Measurements from ENCODE around the gene BLOC1S3.

DNA sequence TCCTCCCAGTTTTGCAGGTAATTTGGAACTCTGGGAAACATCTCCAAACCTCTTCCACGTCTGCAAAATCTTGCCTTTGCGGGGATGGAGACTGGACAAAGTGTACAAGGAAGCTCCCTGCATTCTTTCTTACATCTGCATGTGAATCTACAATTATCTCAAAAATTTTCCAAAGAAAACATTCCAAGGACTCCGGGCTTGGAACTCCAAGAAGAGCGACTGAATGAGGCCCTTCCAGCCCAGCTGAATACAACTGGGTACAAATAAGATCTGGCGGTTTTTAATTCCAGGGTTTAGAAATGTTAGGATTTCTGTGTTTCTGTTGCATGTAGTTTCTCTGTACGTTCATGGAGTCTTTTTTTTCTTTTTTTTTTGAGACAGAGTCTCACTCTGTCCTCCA, 38.1 kb downstream of the BLOC1S3 start:
- TF ChIP-seq SMC3 (IDR thresholded peaks at IDR 0.05; ENCODE audit: low read depth, low read length): no peak
- no peak for TF ChIP-seq MAZ (IDR thresholded peaks at IDR 0.05; ENCODE audit: borderline replicate concordance, low read depth, low read length)
- TF ChIP-seq RAD21 (IDR thresholded peaks at IDR 0.05; ENCODE audit: low read length): no peak
- TF ChIP-seq, protein P1, sequence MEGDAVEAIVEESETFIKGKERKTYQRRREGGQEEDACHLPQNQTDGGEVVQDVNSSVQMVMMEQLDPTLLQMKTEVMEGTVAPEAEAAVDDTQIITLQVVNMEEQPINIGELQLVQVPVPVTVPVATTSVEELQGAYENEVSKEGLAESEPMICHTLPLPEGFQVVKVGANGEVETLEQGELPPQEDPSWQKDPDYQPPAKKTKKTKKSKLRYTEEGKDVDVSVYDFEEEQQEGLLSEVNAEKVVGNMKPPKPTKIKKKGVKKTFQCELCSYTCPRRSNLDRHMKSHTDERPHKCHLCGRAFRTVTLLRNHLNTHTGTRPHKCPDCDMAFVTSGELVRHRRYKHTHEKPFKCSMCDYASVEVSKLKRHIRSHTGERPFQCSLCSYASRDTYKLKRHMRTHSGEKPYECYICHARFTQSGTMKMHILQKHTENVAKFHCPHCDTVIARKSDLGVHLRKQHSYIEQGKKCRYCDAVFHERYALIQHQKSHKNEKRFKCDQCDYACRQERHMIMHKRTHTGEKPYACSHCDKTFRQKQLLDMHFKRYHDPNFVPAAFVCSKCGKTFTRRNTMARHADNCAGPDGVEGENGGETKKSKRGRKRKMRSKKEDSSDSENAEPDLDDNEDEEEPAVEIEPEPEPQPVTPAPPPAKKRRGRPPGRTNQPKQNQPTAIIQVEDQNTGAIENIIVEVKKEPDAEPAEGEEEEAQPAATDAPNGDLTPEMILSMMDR (conservative IDR thresholded peaks at IDR 0.05; ENCODE audit: low read depth, low read length): no peak
- TF ChIP-seq, protein P2, sequence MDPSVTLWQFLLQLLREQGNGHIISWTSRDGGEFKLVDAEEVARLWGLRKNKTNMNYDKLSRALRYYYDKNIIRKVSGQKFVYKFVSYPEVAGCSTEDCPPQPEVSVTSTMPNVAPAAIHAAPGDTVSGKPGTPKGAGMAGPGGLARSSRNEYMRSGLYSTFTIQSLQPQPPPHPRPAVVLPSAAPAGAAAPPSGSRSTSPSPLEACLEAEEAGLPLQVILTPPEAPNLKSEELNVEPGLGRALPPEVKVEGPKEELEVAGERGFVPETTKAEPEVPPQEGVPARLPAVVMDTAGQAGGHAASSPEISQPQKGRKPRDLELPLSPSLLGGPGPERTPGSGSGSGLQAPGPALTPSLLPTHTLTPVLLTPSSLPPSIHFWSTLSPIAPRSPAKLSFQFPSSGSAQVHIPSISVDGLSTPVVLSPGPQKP (IDR thresholded peaks at IDR 0.05; ENCODE audit: borderline replicate concordance, low read depth, low read length): no peak
- TF ChIP-seq POLR2A (IDR thresholded peaks at IDR 0.05; ENCODE audit: low read depth, low read length): no peak
- TF ChIP-seq MAFK (IDR thresholded peaks at IDR 0.05; ENCODE audit: low read depth, low read length): no peak
- no peak for TF ChIP-seq RFX5 (IDR thresholded peaks at IDR 0.05; ENCODE audit: low read depth, low read length)
- TF ChIP-seq CHD1 (IDR thresholded peaks at IDR 0.05; ENCODE audit: low read depth, low read length): no peak
